C4-2B (cell line): ENCODE results near the gene DHRS9.
A peak's percentile ranks its signal among the peaks of the same experiment; 100 is the strongest.

ENCODE experiments used
- H3K27ac ChIP-seq: fragments of 450-650 bp; 2 replicates; pipeline ENCODE4 v1.5.1; 2017
- ZFX ChIP-seq: fragments of 450-650 bp; IDR thresholded peaks from 2 replicates; pipeline ENCODE4 v1.6.1; 2017
- TF ChIP-seq, protein P1 (sequence below): fragments of 450-650 bp; conservative IDR thresholded peaks from 2 replicates; pipeline ENCODE4 v1.5.1; 2017; ENCODE audit warnings: mild to moderate bottlenecking

DHRS9 gene

DNA sequence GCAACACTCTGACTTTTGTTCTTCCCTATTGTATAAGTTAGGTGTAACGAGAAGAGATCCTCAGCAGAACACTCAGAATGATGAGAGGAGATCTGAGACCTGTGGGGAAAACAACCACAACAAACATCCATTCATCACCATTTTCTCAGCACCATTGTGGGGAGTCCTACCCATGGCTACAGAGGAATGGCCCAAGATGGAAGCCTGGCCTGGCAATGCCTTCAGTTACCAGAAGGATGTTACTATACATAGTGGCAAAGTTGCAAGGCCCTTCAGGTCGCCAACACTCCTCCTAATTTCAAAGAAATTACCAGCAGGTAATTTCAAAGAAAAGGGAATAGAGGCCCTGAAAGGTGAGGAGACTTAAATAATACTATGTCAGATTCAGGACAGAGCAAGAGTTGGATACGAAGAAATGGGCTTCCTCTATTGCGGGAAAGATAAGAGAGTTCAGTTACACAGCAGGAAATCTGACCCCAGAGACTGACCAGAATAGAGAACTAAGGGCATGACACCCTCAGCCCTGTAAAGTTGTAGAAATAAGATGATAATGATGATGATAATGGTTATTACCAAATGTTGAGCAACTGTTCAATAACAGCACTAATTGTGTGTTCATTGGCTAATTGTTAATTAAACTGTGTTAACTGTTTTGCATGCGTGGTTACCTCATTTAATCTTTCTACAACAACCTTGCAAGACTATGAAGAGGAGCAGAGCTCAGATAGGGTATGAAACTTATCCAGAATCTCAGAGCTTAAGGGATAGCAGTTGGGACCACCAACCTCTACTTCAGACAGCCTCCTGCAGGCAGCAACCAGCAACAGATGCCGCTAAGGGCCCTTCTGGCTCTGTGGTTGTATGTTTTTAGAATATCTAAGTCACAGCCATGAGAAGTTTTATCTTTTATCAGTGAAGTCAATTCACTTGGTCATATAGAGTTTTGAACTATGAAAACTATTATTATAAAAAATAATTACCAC is 37.5 kb downstream of the DHRS9 start:
- no peak overlapping the region for H3K27ac ChIP-seq
- no peak for TF ChIP-seq ZFX
- TF ChIP-seq, protein P1, sequence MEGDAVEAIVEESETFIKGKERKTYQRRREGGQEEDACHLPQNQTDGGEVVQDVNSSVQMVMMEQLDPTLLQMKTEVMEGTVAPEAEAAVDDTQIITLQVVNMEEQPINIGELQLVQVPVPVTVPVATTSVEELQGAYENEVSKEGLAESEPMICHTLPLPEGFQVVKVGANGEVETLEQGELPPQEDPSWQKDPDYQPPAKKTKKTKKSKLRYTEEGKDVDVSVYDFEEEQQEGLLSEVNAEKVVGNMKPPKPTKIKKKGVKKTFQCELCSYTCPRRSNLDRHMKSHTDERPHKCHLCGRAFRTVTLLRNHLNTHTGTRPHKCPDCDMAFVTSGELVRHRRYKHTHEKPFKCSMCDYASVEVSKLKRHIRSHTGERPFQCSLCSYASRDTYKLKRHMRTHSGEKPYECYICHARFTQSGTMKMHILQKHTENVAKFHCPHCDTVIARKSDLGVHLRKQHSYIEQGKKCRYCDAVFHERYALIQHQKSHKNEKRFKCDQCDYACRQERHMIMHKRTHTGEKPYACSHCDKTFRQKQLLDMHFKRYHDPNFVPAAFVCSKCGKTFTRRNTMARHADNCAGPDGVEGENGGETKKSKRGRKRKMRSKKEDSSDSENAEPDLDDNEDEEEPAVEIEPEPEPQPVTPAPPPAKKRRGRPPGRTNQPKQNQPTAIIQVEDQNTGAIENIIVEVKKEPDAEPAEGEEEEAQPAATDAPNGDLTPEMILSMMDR: no peak

DNA sequence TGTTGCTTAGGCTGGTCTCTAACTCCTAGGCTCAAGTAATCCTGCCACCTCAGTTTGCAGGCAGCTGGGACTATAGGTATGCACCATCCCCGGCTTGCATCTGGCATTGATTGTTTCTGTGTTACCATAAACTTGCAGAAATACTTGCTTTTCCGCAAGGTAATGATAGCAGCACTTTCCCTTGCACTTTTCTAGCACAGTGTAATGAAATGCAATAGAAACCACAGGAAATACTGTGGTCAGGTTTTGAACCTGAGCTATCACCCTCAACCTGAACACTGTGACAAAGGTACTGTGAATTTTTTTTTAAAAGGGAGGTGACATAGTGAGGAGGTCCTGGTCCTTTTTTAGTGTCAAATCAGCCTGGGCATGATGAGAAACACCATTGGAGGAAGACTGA is 38.3 kb downstream of the DHRS9 start:
- no peak overlapping the region for H3K27ac ChIP-seq
- TF ChIP-seq ZFX: no peak
- TF ChIP-seq, protein P1: no peak

DNA sequence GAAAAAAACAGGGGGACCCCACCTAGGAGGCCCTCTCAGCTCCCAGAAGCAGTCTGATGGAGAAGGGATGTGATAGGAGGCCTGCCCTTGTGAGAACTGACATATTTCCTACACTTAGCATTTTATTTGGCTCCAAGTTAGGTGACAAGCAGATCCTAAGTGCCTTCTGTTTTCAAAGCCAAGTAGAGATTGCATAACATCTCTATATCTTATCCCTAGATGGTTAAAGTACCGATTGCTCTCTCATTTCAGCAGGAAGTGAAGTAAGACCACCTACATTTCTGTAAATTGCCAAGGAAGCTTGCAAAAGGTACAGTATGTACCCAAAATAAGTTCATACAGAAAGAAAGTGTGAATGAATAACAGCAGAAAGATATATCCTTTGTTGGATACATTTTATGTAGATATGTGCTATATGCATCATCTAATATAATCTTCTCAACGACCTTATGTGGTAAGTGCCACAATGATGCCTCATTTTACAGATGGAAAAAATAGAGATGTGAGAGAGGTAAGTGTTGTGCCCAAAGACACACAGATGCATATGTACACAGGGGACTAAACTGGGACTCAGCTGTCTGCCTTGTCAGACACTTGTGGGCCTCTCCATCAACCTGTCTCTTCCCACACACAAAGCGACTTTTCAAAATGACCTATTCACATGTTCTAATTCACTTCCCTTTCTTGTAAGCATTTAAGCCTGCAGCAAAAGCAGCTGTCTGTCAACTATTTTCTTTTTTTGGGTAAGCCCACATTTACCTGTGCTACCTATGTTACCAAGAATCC is 38.9 kb downstream of the DHRS9 start:
- no peak overlapping the region for H3K27ac ChIP-seq
- TF ChIP-seq, protein P1: no peak

DNA sequence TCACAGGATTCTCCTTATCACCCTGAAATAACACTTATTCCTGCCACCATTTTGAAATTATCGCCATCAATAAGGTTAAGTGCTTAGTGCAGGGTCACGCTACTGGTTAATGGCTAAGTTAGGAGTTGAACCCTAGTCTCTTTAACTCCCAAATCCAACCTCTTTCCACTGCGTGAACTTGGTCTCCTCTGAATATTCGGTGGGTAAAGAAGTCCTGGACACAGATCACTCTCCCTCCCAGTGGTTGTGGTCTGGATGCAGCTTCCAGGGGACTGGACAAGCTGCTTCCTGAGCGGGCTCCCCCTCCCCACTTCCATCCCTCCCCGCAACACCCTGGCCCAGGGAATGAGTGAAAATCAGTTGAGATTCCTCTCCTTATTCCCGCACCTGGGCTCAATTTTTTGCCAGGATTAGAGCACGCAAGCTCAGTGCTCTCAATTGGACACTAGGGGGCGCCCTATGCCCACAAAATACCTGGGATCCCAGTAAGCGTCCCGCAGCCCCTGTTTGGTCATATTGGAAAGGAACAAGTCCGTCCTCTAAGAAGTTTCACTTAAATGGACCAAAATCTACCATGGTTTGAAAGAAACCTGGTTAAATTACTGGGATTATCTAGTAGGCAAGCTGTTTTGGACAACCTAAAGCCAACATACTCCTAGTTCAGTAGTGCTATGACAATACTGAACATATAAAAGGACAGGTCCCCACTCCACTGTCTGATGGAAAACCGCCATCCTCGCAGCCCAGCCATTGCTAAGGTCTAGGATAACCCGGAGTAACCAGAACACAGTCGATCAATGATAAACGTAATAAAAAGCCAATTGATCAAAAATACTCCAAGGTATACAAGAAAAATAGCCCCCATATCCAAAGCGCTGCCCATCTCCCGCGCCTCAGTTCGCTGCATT is 40.4 kb downstream of the DHRS9 start:
- H3K27ac ChIP-seq: no peak overlapping the region
- TF ChIP-seq ZFX: no peak
- TF ChIP-seq, protein P1: peak; percentile 86

DNA sequence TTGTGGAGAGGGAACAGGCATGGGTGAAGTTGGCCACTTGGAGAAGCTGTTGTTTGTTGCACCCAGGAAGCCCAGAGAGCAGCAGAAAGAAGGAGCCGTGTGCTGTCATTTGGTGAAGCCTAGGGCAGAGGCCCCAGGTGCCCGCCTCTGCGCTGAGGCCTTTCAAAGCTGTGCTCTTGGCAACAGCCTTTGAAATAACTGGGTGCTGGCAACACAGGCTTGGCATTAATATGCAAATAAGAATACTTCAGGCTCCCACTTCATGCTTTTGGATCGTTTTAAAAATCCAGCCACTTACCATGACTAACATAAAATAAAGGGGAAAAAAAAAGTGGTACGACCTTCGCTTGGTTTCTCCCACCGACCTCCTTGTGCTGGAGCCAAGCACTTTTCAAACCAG is 41.1 kb downstream of the DHRS9 start:
- TF ChIP-seq, protein P1: no peak
- no peak for TF ChIP-seq ZFX
- no peak overlapping the region for H3K27ac ChIP-seq

DNA sequence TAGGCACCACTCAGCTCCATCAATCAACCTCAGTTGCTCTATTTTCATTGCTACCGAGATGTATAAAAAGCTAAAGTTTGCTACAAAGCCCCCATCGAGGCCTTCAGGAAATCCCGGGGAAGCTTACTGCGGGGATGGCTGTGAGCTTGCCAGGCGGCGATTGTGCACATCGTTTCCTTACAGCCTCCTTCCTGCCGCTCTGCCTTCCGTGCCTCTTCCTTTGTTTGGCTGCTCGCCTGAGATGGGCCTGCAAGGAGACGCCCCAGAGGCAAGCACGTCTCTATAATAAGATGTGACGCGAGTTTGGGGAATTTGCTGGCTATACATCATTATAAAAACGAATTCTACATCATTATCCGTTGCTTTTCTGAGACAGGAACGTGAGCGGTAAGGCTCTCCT is 41.6 kb downstream of the DHRS9 start:
- no peak overlapping the region; the same call in 1 of the 2 replicates for H3K27ac ChIP-seq
- TF ChIP-seq, protein P1: no peak
- no peak for TF ChIP-seq ZFX
